ENCODE measurements around the gene STK32A.

DNA sequence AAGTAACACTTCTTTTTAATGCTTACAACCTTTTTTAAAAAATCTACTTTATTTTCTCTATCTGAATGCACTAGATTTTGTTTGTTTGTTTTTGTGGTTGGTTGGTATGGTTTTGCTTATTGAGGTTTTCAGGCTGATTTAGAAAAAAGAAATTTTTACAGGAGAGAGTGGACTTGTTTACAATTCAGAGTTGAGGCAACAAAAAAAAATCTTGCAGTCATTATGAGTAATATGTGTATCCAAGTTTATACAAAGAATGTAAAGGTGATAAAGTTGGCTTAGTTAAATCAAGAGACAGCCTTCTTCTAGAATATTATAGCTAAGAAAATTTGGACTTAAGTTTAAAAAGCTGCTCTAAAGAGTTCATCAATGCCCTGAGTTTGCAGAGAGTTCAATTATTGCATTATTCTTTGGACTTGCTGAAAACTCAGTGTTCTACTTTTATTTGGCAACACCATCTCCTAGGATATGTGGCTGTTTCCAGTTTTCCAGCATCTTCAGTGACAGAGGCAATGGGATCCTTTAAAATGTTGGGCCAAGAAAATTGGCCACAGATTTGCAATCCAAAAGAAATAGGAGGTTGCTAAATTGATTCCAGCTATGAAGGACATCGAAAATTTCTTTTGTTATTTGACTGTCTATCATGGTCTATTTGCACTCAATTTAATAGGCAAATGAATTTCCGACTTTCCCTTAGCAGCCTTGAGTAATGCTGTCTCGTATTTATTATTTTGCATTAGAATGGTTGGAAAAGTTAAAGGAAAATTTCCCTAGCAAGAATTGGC is 10.7 kb downstream of the STK32A start:
- TF ChIP-seq POLR2AphosphoS5 (IDR thresholded peaks at IDR 0.05; ENCODE audit: low read depth, low read length), result no peak
- TF ChIP-seq POLR2A (IDR thresholded peaks at IDR 0.05; ENCODE audit: low read depth, low read length), result no peak
- no peak for TF ChIP-seq TAF1 (IDR thresholded peaks at IDR 0.05; ENCODE audit: borderline replicate concordance, low read depth, low read length)

All from GM12892 (cell line).